IPS-NIHi7 (cell line): Measurements from ENCODE around the gene ZBTB6.

Source experiments
- DNase-seq: peaks from one replicate; pipeline ENCODE4 v3.0.0; 2012; ENCODE audit warnings: mixed read lengths; ENCODE audit errors: extremely low spot score

The ZBTB6 gene

DNA sequence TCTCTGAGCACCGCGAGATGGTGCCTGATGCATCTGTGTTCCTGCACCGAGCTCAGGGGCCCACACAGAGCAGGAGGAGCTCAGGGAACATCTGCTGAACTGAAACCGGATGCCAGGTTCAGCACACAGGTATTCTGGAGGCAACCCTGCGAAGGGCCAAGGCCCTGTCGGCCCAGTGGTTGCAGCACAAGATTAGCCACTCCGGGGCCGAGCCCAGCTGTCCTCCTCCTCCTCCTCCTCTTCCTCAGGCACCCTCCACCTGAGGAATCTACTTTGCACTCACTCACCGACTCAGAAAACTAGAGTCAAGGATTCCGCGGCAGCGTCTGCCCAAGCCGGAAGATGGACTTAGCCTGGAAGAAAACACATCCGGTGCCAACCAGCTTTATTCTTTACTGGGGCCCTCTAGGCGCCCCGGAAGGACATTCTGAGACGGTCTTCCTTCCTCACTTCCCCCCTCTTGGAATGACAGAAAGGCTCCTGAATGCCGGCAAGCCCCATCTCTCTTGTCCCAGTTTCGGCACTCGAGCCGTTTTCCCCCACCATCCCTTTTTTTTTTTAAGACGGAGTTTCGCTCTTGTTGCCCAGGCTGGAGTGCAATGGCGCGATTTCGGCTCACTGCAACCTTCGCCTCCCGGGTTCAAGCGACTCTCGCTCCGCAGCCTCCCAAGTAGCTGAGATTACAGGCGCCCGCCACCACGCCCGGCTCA lies at the start of gene ZBTB6:
TSS of gene ZBTB6 (minus strand) at position 360 of the 710 bp plus-strand sequence. CDS start 1,251 bp downstream, outside the sequence.
- peak; percentile 79 for DNase-seq

DNA sequence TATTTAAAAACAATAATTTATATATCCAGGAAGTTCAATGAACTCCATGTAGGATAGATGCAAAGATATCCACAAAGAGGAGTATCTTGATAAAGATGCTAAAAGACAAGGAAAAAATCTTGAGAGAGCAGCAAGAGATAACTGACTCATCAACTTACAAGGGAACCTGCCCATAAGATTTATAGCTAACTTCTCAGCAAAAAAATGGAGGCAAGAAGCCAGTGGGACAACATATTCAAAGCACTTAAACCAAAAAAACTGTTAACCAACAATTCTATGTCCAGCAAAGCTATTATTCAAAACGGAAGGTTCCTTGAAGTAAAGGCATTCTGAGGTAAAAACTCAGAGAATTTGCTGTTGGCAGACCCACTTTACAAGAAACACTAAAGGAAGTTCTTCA lies 48.0 kb upstream of the ZBTB6 start:
- DNase-seq, result no peak

- DNase-seq, result no peak
Observed at GRCh38 chr9:122955961-122956360, 42.8 kb upstream of the ZBTB6 start.

GRCh38 chr9:122954253-122954691 lies 41.1 kb upstream of the ZBTB6 start:
- DNase-seq, result no peak

DNA sequence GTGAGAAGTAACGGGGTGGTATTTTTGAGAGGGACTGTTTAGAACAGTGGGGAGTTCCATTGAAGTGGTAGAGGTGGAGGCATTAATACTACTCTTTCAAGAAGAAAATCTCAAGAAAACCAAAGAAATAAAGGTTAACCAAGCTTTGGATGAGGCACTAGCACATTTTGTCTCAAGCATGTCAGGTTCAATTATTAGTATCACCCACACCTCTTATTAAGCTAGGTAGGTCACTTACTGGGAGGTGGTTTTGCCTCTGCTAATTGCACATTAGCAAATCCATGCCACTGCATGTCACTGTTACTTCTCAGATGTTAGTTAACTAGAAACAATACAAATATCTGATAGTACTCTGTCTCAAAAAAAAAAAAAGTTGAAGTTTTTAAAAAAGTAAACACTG lies 37.9 kb upstream of the ZBTB6 start:
- DNase-seq, result no peak

- no peak for DNase-seq
Observed at GRCh38 chr9:122950263-122950662, 37.1 kb upstream of the ZBTB6 start.

DNA sequence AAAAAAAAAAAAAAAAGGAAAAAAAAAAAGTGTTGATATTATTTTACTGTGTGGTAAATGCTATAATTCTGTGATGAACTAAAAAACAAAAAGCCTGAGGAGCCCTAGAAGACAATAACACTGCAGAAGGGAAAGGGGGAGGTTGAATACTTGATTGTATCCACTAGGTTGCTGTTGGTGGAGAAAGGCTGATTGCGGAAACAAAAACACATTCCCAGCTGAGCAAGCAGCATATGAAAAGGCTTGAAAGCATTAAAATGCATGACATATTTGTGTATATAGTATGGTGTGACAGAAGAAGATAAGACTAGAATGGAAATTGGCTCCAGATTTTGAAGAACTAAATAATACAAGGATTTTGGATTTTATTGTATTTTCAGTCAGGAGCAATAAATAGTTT lies 36.6 kb upstream of the ZBTB6 start:
- DNase-seq, result no peak

DNA sequence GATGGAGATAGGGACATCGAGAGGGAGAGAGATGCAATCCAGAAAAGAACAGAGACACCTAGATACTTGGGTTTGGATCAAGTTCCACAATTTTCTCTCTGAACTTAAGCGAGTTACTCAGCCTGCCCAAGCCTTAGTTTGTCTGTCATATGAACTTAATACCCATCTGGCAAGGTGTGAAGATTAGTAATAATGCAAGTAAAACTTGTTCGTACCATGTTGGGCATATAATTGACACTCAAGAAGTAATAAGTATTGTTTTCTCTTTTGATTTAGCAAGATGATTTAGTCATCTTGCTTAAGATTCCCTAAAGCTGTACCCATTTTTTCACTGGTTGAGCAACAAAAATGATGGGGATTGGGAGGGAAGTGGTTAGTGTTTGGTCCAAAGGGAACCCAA lies 35.2 kb upstream of the ZBTB6 start:
- DNase-seq, result no peak

DNA sequence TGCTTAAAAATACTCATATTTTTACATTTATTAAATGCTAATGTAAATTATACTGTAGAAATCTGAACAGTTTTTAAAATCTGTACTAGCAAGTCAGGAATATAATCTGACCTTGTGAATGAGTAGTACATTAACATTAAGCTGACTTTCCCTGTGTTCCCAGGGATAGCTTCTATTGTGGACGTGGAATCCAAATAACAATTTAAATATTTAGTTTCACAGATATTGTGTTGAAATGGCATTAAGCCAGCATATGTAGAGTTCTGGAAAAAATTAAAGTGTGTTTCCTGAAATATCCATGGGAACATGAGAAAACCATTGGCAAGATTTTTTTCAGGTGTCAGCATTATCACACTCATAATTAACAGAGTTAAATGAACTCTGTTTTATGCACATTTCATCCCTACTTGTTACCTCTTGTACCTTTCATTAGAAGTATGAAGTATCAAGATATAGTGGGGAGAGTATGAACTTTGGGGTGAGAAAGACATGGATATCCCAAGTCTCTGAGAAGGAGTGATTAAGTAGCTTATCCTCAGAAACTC lies 33.4 kb upstream of the ZBTB6 start:
- DNase-seq, result no peak

DNA sequence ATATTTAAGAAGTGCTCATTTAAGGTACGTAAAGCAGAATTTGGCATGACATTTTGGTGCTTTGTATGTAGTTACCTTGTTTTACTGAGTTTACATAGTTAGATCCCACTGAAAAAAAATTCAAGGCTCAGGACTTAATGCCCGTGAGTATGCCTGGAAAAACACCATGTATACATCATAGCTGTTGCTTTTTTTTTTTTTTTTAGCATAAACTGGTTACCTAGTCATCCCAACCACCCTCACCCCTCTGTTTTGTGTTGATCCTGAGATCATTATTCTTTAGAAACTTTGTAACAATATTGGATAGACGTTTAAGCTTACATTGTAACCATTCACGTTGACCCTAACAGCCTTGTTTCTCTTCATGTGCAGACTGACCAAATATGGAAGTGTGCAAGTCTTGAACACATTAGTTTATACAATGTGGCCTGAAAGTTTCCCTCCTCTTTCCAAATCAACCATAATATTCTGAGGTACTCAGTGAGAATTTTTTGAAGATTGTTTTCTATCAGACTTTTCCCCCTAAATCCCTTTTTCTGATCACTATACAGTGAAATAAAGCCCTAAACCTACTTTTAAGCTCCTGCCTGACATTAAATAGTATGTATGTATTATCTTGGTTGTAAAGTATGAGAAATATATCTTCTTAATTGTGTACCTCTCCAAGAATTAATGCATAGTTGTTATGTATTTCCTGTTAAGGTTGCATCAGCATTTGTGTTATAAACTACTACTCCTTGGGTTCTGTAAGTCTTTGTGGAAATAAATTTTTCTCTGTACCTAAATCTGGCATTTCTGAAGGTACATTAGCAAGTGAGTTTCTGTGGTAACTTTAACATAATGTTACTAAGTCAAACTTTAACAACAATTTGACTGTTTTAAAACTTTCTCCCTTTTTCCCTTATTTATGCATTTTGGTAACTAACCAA lies 32.1 kb upstream of the ZBTB6 start:
- no peak for DNase-seq

- DNase-seq, result peak; percentile 32
Observed at GRCh38 chr9:122941582-122942234, 28.6 kb upstream of the ZBTB6 start.

- DNase-seq, result peak; percentile 99
Observed at GRCh38 chr9:122940749-122941581, 27.8 kb upstream of the ZBTB6 start, which contains the start of gene RABGAP1. TSS of gene RABGAP1 (plus strand) at chr9:122941020. CDS start at chr9:122957060, 16,040 bp downstream.

DNA sequence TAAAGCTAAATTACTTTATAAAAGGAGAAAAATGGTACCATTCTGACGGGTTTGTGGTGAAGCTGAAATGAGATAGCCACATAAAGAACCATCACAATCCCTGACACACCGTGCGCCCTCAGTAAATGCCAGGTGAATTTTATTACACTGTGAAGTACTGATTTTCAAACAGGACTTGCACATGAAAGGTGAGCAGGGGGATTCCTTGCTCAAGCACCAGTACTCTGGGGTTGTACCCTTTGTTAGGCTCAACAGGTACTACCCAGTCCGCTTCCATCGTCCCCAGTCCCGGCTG lies 27.3 kb upstream of the ZBTB6 start:
- no peak for DNase-seq

DNA sequence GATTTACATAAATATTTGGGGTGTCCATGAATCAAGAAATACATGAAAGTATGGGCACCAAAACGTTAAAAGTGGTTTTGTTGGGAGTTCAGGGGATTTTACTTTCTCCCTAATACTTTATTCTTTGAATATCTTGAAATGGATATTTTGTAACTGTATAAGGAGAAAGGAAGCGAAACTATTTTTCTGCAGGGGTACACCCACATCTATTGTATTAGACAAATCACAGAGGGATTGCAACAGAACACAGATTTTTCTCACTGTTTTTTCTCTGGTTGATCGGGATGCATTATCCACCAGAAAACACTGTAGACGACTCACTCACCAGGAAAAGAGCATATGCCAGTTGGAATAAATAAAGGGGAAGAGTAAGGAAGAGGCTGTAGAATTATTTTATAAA lies 26.5 kb upstream of the ZBTB6 start:
- DNase-seq, result no peak

- DNase-seq, result no peak
Observed at GRCh38 chr9:122936883-122937282, 23.8 kb upstream of the ZBTB6 start.

GRCh38 chr9:122936464-122936863 lies 23.3 kb upstream of the ZBTB6 start:
- no peak for DNase-seq

GRCh38 chr9:122931226-122932121 lies 18.4 kb upstream of the ZBTB6 start, which contains the start of gene ZBTB26:
TSS of gene ZBTB26 (minus strand) at chr9:122931512. CDS start at chr9:122919934, 11,578 bp downstream.
- peak; percentile 98 for DNase-seq

DNA sequence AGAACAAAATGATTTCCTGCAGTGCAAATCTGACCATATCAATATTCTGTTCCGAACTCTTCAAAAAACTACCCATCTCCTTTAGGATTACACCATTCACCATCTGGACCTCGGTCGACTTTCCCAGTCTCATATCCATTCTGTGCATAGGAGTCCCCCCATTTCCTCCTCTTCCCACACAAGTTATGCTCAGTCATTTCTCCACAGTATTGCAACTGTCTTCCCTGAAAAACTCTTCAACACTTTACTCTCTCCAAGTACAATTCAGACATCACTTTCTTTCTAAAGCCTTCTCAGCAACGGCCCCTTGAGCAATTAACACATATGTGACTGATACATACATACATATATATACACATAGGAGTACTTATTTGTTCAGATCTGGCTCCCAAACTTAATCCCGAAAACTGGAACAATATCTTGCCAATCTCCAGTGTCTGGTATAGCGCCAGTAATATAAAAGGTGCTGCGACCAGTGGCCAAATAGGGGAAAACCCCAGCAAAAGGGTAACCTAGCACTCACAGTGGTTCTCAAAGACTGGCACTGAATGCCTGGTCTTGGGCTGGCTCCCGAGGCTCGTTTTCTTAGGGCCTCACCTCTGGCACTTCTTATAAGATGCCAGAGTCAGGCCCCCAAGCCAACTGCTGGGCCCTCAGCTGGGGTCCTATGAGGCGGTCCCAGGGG lies 17.6 kb upstream of the ZBTB6 start:
- DNase-seq, result no peak

- no peak for DNase-seq
Observed at GRCh38 chr9:122929796-122930354, 16.8 kb upstream of the ZBTB6 start.
